ENCODE measurements around the gene AAGAB. TPM values are rescaled to one million over a fixed set of nuclear protein-coding genes. Genes with fewer than 3 reads are reported as not detected.

Gene AAGAB
- total RNA-seq, 1 donor from 2014 or later = 20.9 TPM

- H3K36me3 ChIP-seq = peaks cover 4% of the 10 kb centered on the region
- H3K4me1 ChIP-seq = no peaks in the 10 kb centered on the region
- no peak for DNase-seq
- intact Hi-C loops (cut with micrococcal nuclease) = no loop called here
- no peaks in the 10 kb centered on the region for H3K9me3 ChIP-seq (replicated peaks)
- no peak overlapping the region for H3K27ac ChIP-seq (replicated peaks)
- H3K27me3 ChIP-seq (ENCODE audit: low read depth) = no peaks in the 10 kb centered on the region
- no peak overlapping the region for H3K4me3 ChIP-seq
- no peak for TF ChIP-seq CTCF (IDR thresholded peaks at IDR 0.05; ENCODE audit: borderline replicate concordance)
Observed at GRCh38 chr15:67215102-67215501, 39.4 kb downstream of the AAGAB start.

DNA sequence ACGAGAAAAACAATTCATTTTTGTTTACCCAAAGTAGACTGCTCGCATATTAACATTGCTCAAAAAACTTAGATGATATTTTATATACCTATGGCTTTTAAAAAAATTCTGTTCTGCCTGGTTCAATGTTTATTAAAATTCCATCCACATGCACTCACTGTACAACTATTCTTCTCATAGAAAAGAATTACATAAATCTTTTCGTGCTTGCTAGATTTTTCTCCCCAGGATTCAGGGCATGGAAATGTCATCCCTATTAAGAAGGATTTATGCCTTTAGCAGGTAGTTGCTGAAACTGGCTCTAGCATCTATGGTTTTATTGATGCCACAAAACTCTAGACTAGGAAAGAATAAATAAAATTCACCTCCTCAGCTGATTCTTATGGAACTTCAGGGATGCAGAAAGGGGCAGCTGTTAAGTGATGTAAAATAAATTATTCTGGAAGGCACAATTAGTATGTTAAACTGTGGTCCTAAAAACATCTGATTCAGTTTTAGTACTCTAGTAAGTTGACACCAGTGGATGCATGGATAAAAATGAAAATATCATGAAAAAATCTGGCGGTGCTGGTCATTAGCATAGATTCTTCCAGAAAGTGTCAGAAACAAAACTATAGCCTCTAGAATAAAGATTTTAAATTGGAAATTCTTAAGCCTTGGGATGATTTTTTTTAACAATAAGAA is 41.6 kb downstream of the AAGAB start:
- Histone ChIP-seq H3K4me3 (no peak overlapping the region), H3K9me3 (replicated peaks) (no peaks in the 10 kb centered on the region), H3K4me1 (no peaks in the 10 kb centered on the region), H3K27ac (replicated peaks) (no peak overlapping the region), H3K27me3 (ENCODE audit: low read depth) (no peaks in the 10 kb centered on the region), H3K36me3 (peaks cover 22% of the 10 kb centered on the region)
- intact Hi-C loops (cut with micrococcal nuclease) = no loop called here
- DNase-seq = no peak
- TF ChIP-seq CTCF (IDR thresholded peaks at IDR 0.05; ENCODE audit: borderline replicate concordance) = no peak

- no peaks in the 10 kb centered on the region for H3K4me1 ChIP-seq
- intact Hi-C loops (cut with micrococcal nuclease) = no loop called here
- no peaks in the 10 kb centered on the region for H3K9me3 ChIP-seq (replicated peaks)
- H3K27me3 ChIP-seq (ENCODE audit: low read depth) = no peaks in the 10 kb centered on the region
- no peak for TF ChIP-seq CTCF (IDR thresholded peaks at IDR 0.05; ENCODE audit: borderline replicate concordance)
- peaks cover 32% of the 10 kb centered on the region for H3K36me3 ChIP-seq
- no peak overlapping the region for H3K4me3 ChIP-seq
- DNase-seq = no peak
- H3K27ac ChIP-seq (replicated peaks) = no peak overlapping the region
Observed at GRCh38 chr15:67210555-67211168, 43.8 kb downstream of the AAGAB start.

DNA sequence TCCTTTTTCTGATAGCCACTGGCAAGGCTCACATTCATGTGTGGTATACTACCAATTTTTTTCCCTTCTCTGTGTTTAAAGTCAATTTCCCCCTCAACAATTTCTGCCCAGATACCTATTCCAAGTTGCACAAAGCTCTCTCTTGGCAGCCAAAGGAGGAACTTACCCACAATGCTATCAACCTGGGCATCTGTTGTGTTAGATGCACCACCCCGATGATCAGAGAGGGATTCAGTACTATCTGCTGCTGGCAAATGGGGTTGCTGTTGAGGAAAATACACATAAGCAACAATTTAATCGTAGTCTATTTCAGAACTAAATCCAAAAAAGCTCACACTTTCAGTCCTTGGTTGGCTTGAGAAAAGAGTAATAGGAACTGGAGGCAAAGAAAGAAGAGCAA is 46.1 kb downstream of the AAGAB start:
- no peak overlapping the region for H3K4me3 ChIP-seq
- peaks cover 43% of the 10 kb centered on the region for H3K36me3 ChIP-seq
- H3K27ac ChIP-seq (replicated peaks) = no peak overlapping the region
- intact Hi-C loops (cut with micrococcal nuclease) = no loop called here
- no peaks in the 10 kb centered on the region for H3K27me3 ChIP-seq (ENCODE audit: low read depth)
- peaks cover 4% of the 10 kb centered on the region for H3K4me1 ChIP-seq
- DNase-seq = no peak
- H3K9me3 ChIP-seq (replicated peaks) = no peaks in the 10 kb centered on the region
- no peak for TF ChIP-seq CTCF (IDR thresholded peaks at IDR 0.05; ENCODE audit: borderline replicate concordance)

- Histone ChIP-seq H3K4me1 (peaks cover 11% of the 10 kb centered on the region), H3K27me3 (ENCODE audit: low read depth) (no peaks in the 10 kb centered on the region), H3K27ac (replicated peaks) (no peak overlapping the region), H3K36me3 (peaks cover 48% of the 10 kb centered on the region), H3K4me3 (no peak overlapping the region), H3K9me3 (replicated peaks) (no peaks in the 10 kb centered on the region)
- intact Hi-C loops (cut with micrococcal nuclease) = no loop called here
- TF ChIP-seq CTCF (IDR thresholded peaks at IDR 0.05; ENCODE audit: borderline replicate concordance) = no peak
- DNase-seq = no peak
Observed at GRCh38 chr15:67207555-67208207, 46.8 kb downstream of the AAGAB start.
